ENCODE measurements around the gene GNL2. TPM values are rescaled to one million over a fixed set of nuclear protein-coding genes. Genes with fewer than 3 reads are reported as not detected.
"Not testable (repeated sequence)": the region's sequence is repeated elsewhere in the genome, so short reads cannot be mapped to it uniquely, and the experiment has no call there.

The GNL2 gene
- polyA plus RNA-seq, 4 donors = 55.5 to 85.3 (median 68.5) TPM

GRCh38 chr1:37519613-37520012 lies 76.1 kb downstream of the GNL2 start:
- no peak for DNase-seq (ENCODE audit: low read depth in 4 of 4, low spot score in 3 of 4)

- not testable (repeated sequence) for DNase-seq (ENCODE audit: low read depth in 4 of 4, low spot score in 3 of 4)
Observed at GRCh38 chr1:37518929-37519328, 76.8 kb downstream of the GNL2 start.

GRCh38 chr1:37518241-37518640 lies 77.5 kb downstream of the GNL2 start:
- not testable (repeated sequence) for DNase-seq (ENCODE audit: low read depth in 4 of 4, low spot score in 3 of 4)

- no peak for DNase-seq (ENCODE audit: low read depth in 4 of 4, low spot score in 3 of 4)
Observed at GRCh38 chr1:37517569-37517968, 78.2 kb downstream of the GNL2 start.

Other genes with a start within 250 kb of the GNL2 start
- 1 to 10 TPM; 1.9 to 2.8 (median 2.4) TPM for gene ZC3H12A, start 121.4 kb downstream of the GNL2 start, polyA plus RNA-seq (ENCODE audit: insufficient read length in 4 of 4)
- 100 to 1,000 TPM in 1 of 4 donors, 10 to 100 TPM in 3; 74.2 to 106 (median 96.7) TPM for gene MEAF6, start 81.2 kb downstream of the GNL2 start, polyA plus RNA-seq (ENCODE audit: insufficient read length in 4 of 4)
- gene SNIP1, start 41.6 kb downstream of the GNL2 start, polyA plus RNA-seq (ENCODE audit: insufficient read length in 4 of 4) = 10 to 100 TPM; 12.2 to 14.8 (median 14.3) TPM
- 10 to 100 TPM; 18.0 to 72.4 (median 57.8) TPM for gene DNALI1, start 39.0 kb downstream of the GNL2 start, polyA plus RNA-seq (ENCODE audit: insufficient read length in 4 of 4)
- gene RSPO1, start 39.0 kb upstream of the GNL2 start, polyA plus RNA-seq (ENCODE audit: insufficient read length in 4 of 4) = 10 to 100 TPM in 1 of 4 donors, 1 to 10 TPM in 3; 6.0 to 28.9 (median 7.0) TPM
- 10 to 100 TPM; 14.9 to 17.0 (median 16.4) TPM for gene CDCA8, start 96.6 kb upstream of the GNL2 start, polyA plus RNA-seq (ENCODE audit: insufficient read length in 4 of 4)
- gene EPHA10, start 169.2 kb upstream of the GNL2 start, polyA plus RNA-seq (ENCODE audit: insufficient read length in 4 of 4) = under 1 TPM; 0.09 to 0.40 (median 0.24) TPM
- gene MANEAL, start 197.9 kb upstream of the GNL2 start, polyA plus RNA-seq (ENCODE audit: insufficient read length in 4 of 4) = 1 to 10 TPM; 3.6 to 4.7 (median 4.3) TPM
- 10 to 100 TPM; 20.9 to 35.2 (median 23.9) TPM for gene C1orf122, start 211.9 kb upstream of the GNL2 start, polyA plus RNA-seq (ENCODE audit: insufficient read length in 4 of 4)
- gene YRDC, start 212.3 kb upstream of the GNL2 start, polyA plus RNA-seq (ENCODE audit: insufficient read length in 4 of 4) = 10 to 100 TPM; 12.1 to 14.3 (median 12.6) TPM